Keratinocyte (primary cell): Measurements from ENCODE around the gene B3GNT8. TPM values are rescaled to one million over a fixed set of nuclear protein-coding genes. Genes with fewer than 3 reads are reported as not detected.

Source experiments
- DNase-seq: peaks from one replicate; pipeline ENCODE4 v3.0.0-alpha.2; 2011; ENCODE audit warnings: low read depth, missing footprints, low spot score
- FAIRE-seq: peaks from 2 replicates; lab custom pipeline; 2011; peaks lifted over from hg19 to GRCh38; lab: Jason Lieb, UNC
- H2AFZ ChIP-seq: 2 replicates; pipeline ENCODE4 v1.6.0; 2012; ENCODE audit warnings: low read length, control low read depth, inconsistent platforms; ENCODE audit not compliant: control insufficient read depth
- H3K27ac ChIP-seq: 2 replicates; pipeline ENCODE4 v1.5.1; 2011; ENCODE audit warnings: low read length; ENCODE audit not compliant: control insufficient read depth, insufficient read depth
- H3K27me3 ChIP-seq: 3 replicates; pipeline ENCODE4 v1.6.0; 2011; ENCODE audit warnings: low read length; ENCODE audit not compliant: control insufficient read depth, insufficient read depth; ENCODE audit errors: extremely low read depth
- H3K36me3 ChIP-seq, 2 experiments: 2 replicates in 1 of 2; 3 replicates in 1 of 2; pipeline ENCODE4 v1.5.1; 2011; ENCODE audit warnings: low read length in 2 of 2, mild to moderate bottlenecking in 1 of 2; ENCODE audit not compliant: control insufficient read depth in 2 of 2, insufficient read depth in 2 of 2; ENCODE audit errors: extremely low read depth in 1 of 2
- H3K4me1 ChIP-seq: 3 replicates; pipeline ENCODE4 v1.5.1; 2011; ENCODE audit warnings: low read length; ENCODE audit not compliant: control insufficient read depth, insufficient read depth; ENCODE audit errors: extremely low read depth
- H3K4me2 ChIP-seq: 3 replicates; pipeline ENCODE4 v1.6.0; 2011; ENCODE audit warnings: low read depth, low read length; ENCODE audit not compliant: control insufficient read depth, insufficient read depth; ENCODE audit errors: extremely low read depth
- H3K4me3 ChIP-seq, 3 experiments: fragments of 200-600 bp in 1 of 3; sonication (generic) in 1 of 3; 2 replicates in 2 of 3; 3 replicates in 1 of 3; pipeline ENCODE4 v1.5.1; 2011 to 2016; ENCODE audit warnings: low read length in 3 of 3, mild to moderate bottlenecking in 3 of 3, control low read depth in 2 of 3, inconsistent platforms in 1 of 3, low read depth in 1 of 3, mixed read lengths in 1 of 3, mixed run types in 1 of 3, moderate library complexity in 1 of 3; ENCODE audit not compliant: control insufficient read depth in 2 of 3, insufficient read depth in 2 of 3; ENCODE audit errors: extremely low read depth in 1 of 3
- H3K79me2 ChIP-seq: 2 replicates; pipeline ENCODE4 v1.6.0; 2012; ENCODE audit warnings: low read length; ENCODE audit not compliant: control insufficient read depth, insufficient read depth
- H3K9ac ChIP-seq: 3 replicates; pipeline ENCODE4 v1.6.0; 2011; ENCODE audit warnings: low read length; ENCODE audit not compliant: control insufficient read depth, insufficient read depth; ENCODE audit errors: extremely low read depth
- H3K9me1 ChIP-seq: 3 replicates; pipeline ENCODE4 v1.6.0; 2011; ENCODE audit warnings: low read length; ENCODE audit not compliant: control insufficient read depth, insufficient read depth; ENCODE audit errors: extremely low read depth
- H3K9me3 ChIP-seq: 2 replicates; pipeline ENCODE4 v1.5.1; 2012; ENCODE audit warnings: low read depth, low read length; ENCODE audit not compliant: control insufficient read depth
- H4K20me1 ChIP-seq: 3 replicates; pipeline ENCODE4 v1.6.0; 2011; ENCODE audit warnings: low read length; ENCODE audit not compliant: control insufficient read depth, insufficient read depth; ENCODE audit errors: extremely low read depth
- EZH2 ChIP-seq: IDR thresholded peaks from one replicate; pipeline ENCODE4 v1.6.1; 2012; ENCODE audit warnings: inconsistent platforms, mild to moderate bottlenecking, low read length, moderate library complexity
- dilution Hi-C: fragments of 300-500 bp; cut with MboI; formaldehyde crosslinking; loops from one replicate; pipeline ENCODE4 v1.7.0; 2020; ENCODE audit warnings: low sequenced_read_pairs; ENCODE audit not compliant: extremely low pct_ligation_motif_present
- polyA plus RNA-seq, 5 experiments: library from polyadenylated mRNA; depleted of rRNA in 3 of 5; stranded (reverse) in 3 of 5; stranded (forward) in 1 of 5; unstranded in 1 of 5; fragments of >200 nt; gene quantifications; 1 replicate in 1 of 5; 2 replicates in 3 of 5; 3 replicates in 1 of 5; pipeline versions ENCODE4 v1.2.1 to v1.2.3, GENCODE V29; 2011 to 2012; ENCODE audit warnings: missing spikeins in 2 of 5, low read depth in 1 of 5, low replicate concordance in 1 of 5
- TF ChIP-seq, protein P1 (sequence below), 3 experiments: IDR thresholded peaks in 1 of 3; conservative IDR thresholded peaks in 1 of 3; optimal IDR thresholded peaks in 1 of 3; 2 replicates in 2 of 3; 3 replicates in 1 of 3; pipeline versions ENCODE3 to v1.5.1; 2011; ENCODE audit warnings: low read length in 3 of 3, mild to moderate bottlenecking in 3 of 3, moderate library complexity in 2 of 3, control low read depth in 1 of 3, inconsistent platforms in 1 of 3; ENCODE audit not compliant: insufficient read depth in 2 of 3; ENCODE audit errors: extremely low read depth in 1 of 3

B3GNT8 gene
- polyA plus RNA-seq, 1 donor (not counting 4 experiments of a cell fraction or from before 2014, with no cell fraction given) = 0.97 TPM

DNA sequence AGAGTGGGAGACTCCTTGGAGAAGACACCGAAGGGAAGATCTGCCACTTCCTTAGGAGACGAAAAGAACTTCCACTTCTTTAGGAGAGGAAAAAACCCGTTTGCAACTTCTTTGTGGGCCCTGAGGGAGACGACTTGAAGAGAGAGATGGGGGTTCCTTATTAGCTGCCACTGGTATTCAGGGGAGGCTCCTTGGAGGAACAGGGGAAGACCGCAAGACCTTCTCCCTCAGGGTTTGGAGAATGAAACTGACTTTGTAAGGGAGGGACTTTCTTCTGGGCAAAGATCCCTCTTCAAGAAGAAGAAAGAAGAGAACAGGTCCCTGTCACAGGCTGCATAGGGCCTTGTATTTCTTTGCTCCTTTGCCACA, 29.1 kb downstream of the B3GNT8 start:
- Histone ChIP-seq H3K27me3 (no peaks in the 10 kb centered on the region), H4K20me1 (no peaks in the 10 kb centered on the region), H3K4me1 (peaks cover 13% of the 10 kb centered on the region), H3K9me3 (no peaks in the 10 kb centered on the region), H3K79me2 (peaks cover 27% of the 10 kb centered on the region), H3K4me2 (peak overlapping the region; percentile 98), H2AFZ (peak overlapping the region; percentile 97), H3K27ac (peak overlapping the region; percentile 100), H3K9ac (peak overlapping the region; percentile 99), H3K4me3 (peak overlapping the region; percentile 82 to 100 (median 99)), H3K36me3 (no peaks in the 10 kb centered on the region), H3K9me1 (no peaks in the 10 kb centered on the region)
- dilution Hi-C loops = no loop called here
- DNase-seq = no peak
- no peak for FAIRE-seq
- TF ChIP-seq, protein P1, sequence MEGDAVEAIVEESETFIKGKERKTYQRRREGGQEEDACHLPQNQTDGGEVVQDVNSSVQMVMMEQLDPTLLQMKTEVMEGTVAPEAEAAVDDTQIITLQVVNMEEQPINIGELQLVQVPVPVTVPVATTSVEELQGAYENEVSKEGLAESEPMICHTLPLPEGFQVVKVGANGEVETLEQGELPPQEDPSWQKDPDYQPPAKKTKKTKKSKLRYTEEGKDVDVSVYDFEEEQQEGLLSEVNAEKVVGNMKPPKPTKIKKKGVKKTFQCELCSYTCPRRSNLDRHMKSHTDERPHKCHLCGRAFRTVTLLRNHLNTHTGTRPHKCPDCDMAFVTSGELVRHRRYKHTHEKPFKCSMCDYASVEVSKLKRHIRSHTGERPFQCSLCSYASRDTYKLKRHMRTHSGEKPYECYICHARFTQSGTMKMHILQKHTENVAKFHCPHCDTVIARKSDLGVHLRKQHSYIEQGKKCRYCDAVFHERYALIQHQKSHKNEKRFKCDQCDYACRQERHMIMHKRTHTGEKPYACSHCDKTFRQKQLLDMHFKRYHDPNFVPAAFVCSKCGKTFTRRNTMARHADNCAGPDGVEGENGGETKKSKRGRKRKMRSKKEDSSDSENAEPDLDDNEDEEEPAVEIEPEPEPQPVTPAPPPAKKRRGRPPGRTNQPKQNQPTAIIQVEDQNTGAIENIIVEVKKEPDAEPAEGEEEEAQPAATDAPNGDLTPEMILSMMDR (optimal IDR thresholded peaks at IDR 0.05 in 1 of 3, IDR thresholded peaks at IDR 0.05 in 1 of 3, conservative IDR thresholded peaks at IDR 0.05 in 1 of 3; ENCODE audit: extremely low read depth in 1 of 3, insufficient read depth in 2 of 3, low read length in 3 of 3) = no peak
- no peak for TF ChIP-seq EZH2

DNA sequence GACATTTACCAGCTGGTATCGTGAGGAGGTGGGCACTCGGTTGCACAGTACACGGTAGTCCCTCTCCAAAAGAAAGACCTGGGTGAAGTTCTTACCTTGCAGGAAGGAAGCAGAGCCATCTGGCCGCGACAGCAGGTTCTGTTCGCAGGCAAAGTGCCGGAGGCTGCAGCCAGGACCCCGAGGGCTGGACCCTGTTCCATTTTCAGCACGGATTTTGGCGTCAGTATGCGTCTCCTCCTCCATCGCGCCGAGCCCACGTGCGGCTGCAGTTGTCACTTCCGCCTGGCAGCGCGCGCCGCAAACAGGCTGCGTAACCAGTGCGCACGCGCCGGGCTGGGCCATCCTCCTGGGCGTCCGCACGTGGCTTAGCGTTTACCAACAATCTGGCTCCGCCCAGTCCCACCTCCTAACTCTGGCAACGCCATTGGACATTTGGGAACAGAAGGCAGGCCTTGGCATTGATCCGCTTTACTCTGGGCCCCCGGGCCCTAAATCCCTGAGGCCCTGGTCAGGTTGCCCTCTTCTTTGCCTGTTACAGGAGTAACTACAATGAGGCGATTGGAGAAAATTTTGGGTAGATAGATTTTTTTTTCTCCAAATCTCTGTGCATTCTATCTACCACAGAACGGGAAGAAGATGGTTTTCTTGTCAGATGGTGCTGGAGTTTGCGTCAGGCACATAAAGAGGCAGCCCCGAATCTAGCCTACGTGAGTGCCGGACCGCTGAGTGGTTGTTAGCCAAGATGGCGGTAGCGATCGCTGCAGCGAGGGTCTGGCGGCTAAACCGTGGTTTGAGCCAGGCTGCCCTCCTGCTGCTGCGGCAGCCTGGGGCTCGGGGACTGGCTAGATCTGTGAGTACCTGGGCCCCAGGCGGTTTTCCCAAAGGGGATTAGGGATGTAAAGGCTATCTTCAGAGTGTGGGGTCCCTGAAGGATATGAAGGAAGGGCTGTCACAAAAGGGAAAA, 29.8 kb downstream of the B3GNT8 start, which contains the start of the genes BCKDHA and EXOSC5:
Gene BCKDHA (plus strand): TSS at position 733 of the 964 bp plus-strand sequence. CDS start 10 bp downstream, at position 743.
Gene EXOSC5 (minus strand): TSS at position 274 of the 964 bp plus-strand sequence. CDS start 31 bp downstream, at position 243.
- H3K4me2 ChIP-seq = peak within 1 kb of the TSS; percentile 100
- FAIRE-seq (peak; percentile 85), DNase-seq (peak; percentile 96)
- no peaks in the 10 kb centered on the region for H3K27me3 ChIP-seq
- dilution Hi-C loops = no loop called here
- no peaks in the 10 kb centered on the region for H4K20me1 ChIP-seq
- peak within 1 kb of the TSS; percentile 99 for H3K9ac ChIP-seq
- H3K79me2 ChIP-seq = peaks cover 27% of the 10 kb centered on the region
- peak within 1 kb of the TSS; percentile 97 for H2AFZ ChIP-seq
- peak within 1 kb of the TSS; percentile 82 to 100 (median 100) for H3K4me3 ChIP-seq
- peaks cover 13% of the 10 kb centered on the region for H3K4me1 ChIP-seq
- no peaks in the 10 kb centered on the region for H3K36me3 ChIP-seq
- no peaks in the 10 kb centered on the region for H3K9me3 ChIP-seq
- H3K9me1 ChIP-seq = no peaks in the 10 kb centered on the region
- no peak for TF ChIP-seq EZH2
- TF ChIP-seq, protein P1 (optimal IDR thresholded peaks at IDR 0.05 in 1 of 3, IDR thresholded peaks at IDR 0.05 in 1 of 3, conservative IDR thresholded peaks at IDR 0.05 in 1 of 3; ENCODE audit: extremely low read depth in 1 of 3, insufficient read depth in 2 of 3, low read length in 3 of 3) = no peak
- H3K27ac ChIP-seq = peak within 1 kb of the TSS; percentile 100
